HL-60/S4 (cell line): ENCODE measurements around the gene EDC3.
"Not testable (repeated sequence)": the region's sequence is repeated elsewhere in the genome, so short reads cannot be mapped to it uniquely, and the experiment has no call there.

Experiments used
- in situ Hi-C: fragments of 300-500 bp; cut with MboI; formaldehyde crosslinking; loops from 2 replicates; pipeline ENCODE4 v1.14.3; 2022; ENCODE audit warnings: low sequenced_read_pairs

Gene EDC3

DNA sequence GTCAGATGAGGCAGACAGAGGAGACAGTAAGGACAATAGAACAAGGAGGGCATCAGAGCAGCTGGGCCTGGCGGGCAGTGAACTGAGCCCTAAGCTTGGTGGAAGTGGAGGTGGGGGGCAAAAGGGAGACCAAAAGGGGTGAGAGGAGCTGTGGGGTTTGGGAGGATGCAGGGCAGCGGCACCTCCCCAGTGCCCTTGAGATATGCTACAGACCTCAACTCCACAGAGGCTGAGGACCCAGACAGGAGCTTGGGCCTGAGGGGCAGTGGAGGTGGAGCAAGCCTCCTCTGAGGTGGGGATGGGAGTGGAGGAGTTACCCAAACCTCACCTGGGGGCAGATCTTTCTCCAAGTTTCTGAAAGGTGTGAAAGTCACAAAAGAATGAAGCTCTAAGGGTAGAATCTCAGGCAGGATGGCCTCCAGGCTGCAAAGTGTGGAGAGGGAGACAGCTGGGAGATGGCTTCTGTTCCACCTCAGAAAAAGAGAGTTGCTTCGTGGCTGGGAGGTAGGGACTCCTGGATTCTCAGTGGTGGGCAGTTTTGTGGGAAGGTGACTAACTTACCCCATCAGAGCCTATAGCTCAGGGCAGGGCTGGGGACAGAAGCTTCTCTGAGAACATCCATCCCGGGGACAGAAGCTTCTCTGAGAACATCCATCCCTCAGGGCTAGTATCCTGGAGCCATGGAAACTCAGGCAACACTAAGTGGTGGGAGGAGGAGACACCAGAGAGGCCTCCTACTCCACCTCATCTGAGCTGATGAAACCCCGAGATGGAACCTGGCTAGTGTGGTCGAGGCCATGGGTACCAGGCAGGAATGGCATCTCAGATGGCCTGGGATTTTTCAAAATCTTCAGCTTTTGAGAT lies 82.5 kb downstream of the EDC3 start:
- in situ Hi-C loops = no loop called here

GRCh38 chr15:74612677-74613076 lies 83.1 kb downstream of the EDC3 start:
- in situ Hi-C loops = no loop called here

GRCh38 chr15:74611834-74612233 lies 84.0 kb downstream of the EDC3 start:
- in situ Hi-C loops = no loop called here

GRCh38 chr15:74611341-74611740 lies 84.5 kb downstream of the EDC3 start:
- in situ Hi-C loops = no loop called here

GRCh38 chr15:74610302-74610951 lies 85.4 kb downstream of the EDC3 start:
- in situ Hi-C loops = no loop called here

GRCh38 chr15:74609938-74610301 lies 85.9 kb downstream of the EDC3 start:
- in situ Hi-C loops = no loop called here

DNA sequence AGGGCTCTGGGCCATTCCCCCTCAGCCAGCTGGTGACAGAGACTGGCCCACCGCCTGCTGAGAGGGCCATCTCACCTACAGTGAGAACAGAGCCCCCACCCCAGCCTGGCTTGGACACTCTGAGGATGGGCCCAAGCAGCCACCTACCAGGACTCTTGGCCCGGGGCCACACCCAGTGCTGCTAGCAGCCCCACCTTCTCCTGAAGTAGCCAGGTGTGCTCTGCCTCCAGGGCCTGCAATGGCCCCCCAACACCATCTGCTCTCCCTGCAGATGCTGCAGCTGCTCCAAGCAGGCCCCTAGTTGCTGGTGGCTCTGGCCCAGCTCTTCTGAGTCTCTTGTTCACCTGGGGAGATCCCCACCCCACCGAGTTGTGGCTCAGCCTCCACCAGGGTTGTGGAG lies 87.0 kb downstream of the EDC3 start:
- in situ Hi-C loops = no loop called here

DNA sequence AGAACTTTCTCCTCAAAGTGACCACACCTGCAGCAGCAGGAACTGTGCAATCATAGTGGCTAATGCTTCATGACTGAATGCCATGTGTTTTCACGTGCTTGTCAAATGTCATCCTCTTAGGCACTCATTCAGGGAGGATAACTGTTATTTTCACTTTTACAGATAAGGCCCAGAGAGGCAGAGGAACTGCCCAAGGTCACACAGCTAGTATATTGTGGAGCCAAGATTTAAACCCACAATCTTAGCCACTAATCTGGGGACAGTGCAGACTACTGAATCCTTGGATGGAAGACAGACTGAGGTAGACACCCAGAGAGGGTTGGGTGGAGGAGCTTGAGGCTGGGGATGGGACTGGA lies 90.1 kb downstream of the EDC3 start:
- in situ Hi-C loops = no loop called here

DNA sequence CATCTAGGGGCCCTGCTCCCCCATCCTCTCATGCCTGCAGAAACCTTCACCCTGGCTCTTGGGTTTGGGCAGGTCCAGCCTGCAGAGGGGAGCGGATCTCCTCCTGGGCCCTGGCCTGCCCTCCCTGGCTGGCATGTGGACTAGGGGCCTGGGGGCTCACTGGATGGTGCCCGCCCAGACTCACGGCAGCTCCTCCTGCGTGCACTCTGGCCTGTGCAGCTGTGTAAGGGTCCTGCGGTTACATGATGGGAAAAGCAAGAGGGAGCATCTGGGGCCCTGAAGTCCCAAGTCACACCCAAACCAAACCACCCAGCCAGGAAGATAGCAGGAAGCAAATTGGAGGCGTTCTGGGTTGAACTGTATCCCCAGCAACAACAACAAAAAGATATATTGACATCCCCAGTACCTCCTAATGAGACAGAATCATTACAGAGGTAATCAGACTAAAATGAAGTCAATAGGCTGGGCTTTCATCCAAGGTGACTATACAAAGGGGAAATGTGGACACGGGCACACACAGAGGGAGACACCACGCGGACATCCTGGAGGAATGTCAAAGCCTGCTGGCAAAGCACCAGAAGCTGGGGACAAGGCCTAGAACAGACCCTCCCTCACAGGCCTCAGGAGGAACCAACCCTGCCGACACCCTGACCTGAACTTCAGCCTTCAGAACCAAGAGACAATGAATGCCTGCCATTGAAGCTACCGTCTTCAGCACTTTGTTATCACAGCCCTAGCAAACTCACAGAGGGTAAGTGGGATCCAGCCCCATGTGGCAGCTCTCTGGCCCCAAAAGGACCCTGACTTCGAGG lies 90.6 kb downstream of the EDC3 start:
- in situ Hi-C loops = no loop called here

- in situ Hi-C loops = no loop called here
These were observed 91.8 kb downstream of the EDC3 start for GRCh38 chr15:74603789-74604705.

DNA sequence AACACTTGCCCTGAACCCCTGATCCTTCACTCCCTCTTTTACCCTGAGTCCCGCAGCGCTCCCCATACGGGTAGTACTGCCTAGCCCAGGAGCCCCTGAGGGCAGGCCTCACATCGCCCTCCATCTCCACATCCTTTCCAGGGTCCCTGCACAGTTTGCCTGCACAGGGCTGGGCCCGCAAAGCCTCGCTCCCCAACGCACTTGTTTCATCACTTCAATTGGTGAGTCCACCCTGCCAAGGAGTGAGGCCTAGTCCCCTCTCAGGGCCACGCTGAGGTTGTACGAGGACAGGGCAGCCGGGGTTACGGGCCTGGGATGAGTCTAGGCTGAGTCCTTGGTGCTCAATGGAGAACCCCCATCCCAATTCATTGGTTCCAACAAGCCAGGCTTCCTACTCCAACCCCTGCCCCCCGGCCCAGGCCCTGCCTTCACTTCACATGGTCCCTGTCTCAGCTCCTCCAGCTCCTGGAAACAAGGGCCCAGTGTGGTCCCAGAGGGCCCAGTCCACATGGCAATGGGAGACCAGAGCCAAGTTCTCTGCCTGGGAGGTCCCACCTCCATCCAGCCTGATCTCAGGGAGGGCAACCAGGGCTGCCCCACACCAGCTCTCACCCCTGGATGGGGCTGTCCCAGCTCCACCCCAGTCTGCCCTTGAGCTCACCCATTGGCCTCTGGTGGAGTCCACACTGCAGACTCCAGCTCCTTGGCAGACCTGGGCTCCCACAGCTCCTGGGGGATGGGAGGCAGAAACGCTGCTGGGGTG lies 92.6 kb downstream of the EDC3 start:
- in situ Hi-C loops = no loop called here

GRCh38 chr15:74599156-74599555 lies 96.7 kb downstream of the EDC3 start:
- in situ Hi-C loops = no loop called here

GRCh38 chr15:74598126-74598842 lies 97.5 kb downstream of the EDC3 start:
- in situ Hi-C loops = no loop called here

GRCh38 chr15:74597146-74597705 lies 98.6 kb downstream of the EDC3 start:
- in situ Hi-C loops = not testable (repeated sequence)

DNA sequence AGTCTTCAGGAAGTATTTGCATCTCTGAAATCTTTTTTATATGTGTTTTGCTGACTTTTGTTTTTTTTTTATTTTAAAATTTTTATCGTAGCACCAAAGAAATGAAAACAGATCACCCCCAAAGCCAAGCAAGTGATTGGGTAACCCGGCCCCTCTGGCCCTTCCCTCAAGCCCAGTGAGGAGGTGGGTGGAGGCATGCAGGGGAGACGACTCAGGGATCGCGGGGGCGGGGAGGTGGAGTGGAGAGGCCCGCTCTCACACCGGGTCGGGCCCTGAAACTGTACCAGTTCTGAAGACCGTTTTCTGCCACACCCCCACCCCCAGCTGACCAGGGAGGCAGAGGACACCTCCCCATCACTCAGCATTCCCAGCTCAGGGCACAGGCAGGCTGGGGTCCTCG lies 99.1 kb downstream of the EDC3 start:
- in situ Hi-C loops = not testable (repeated sequence)

- in situ Hi-C loops = no loop called here
These were observed 100.6 kb downstream of the EDC3 start for GRCh38 chr15:74595271-74595670.

DNA sequence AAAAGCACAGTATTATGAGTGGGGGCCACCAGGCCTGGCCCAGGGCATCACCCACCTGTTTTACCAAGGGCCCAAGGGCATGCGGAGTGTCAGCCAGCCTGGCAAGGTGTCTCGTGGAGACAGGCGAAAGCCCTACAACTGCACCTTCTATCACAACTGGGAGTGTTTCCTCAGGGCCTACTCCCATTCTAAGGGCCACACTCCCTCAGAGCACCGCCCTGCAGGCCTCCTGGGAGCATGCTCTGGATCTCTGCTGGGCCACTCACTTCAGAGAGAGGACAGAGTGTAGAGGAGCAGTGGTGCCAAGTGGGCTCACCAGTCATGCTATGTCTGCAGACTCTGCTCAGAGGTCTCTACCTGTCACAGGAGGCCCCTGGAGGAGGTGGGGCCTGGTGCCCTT lies 101.4 kb downstream of the EDC3 start:
- in situ Hi-C loops = no loop called here

- in situ Hi-C loops = no loop called here
These were observed 102.7 kb downstream of the EDC3 start for GRCh38 chr15:74593122-74593521.

DNA sequence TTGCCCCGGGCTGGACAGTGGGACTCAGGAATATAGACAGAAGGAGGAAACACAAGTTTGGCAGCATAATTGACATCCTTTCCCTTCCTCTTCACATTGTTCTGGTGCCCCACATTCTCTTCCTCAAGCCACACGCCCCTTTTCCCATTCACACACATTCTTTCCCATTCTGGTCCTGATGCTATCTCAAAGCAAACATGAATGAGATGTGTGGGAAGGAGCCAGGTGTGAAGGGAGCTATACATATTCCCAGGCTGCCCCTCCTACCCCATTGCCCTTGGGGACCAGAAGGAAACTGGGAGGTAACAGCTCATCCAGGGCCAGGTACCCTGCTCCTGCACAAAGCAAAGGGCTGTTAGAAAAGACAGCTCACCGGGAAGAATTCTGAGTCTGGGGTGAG lies 103.6 kb downstream of the EDC3 start:
- in situ Hi-C loops = no loop called here
